HPDE6-E6E7 (cell line): Measurements from ENCODE around the gene DAO.

Source experiments
- DNase-seq: peaks from one replicate; pipeline ENCODE4 v3.0.0; 2011; ENCODE audit warnings: missing footprints; ENCODE audit errors: extremely low spot score

DAO gene

GRCh38 chr12:108918960-108919642, 39.2 kb downstream of the DAO start:
- no peak for DNase-seq

- no peak for DNase-seq
Observed at GRCh38 chr12:108921946-108922345, 42.1 kb downstream of the DAO start.

- DNase-seq, result no peak
Observed at GRCh38 chr12:108922918-108923317, 43.0 kb downstream of the DAO start.

GRCh38 chr12:108928695-108929094, 48.8 kb downstream of the DAO start:
- DNase-seq, result no peak

GRCh38 chr12:108930155-108930554, 50.3 kb downstream of the DAO start:
- no peak for DNase-seq

GRCh38 chr12:108930756-108931155, 50.9 kb downstream of the DAO start:
- no peak for DNase-seq

- no peak for DNase-seq
Observed at GRCh38 chr12:108933949-108934348, 54.1 kb downstream of the DAO start.

- DNase-seq, result no peak
Observed at GRCh38 chr12:108935159-108935763, 55.4 kb downstream of the DAO start.

- DNase-seq, result no peak
Observed at GRCh38 chr12:108938247-108938924, 58.5 kb downstream of the DAO start.

- no peak for DNase-seq
Observed at GRCh38 chr12:108939594-108939993, 59.7 kb downstream of the DAO start.

GRCh38 chr12:108940138-108940537, 60.2 kb downstream of the DAO start:
- DNase-seq, result no peak

GRCh38 chr12:108947097-108947496, 67.2 kb downstream of the DAO start:
- no peak for DNase-seq

- DNase-seq, result no peak
Observed at GRCh38 chr12:108948367-108948766, 68.5 kb downstream of the DAO start.

GRCh38 chr12:108949976-108950375, 70.1 kb downstream of the DAO start:
- DNase-seq, result no peak
